Activated T-cell treated with anti-CD3 and anti-CD28 coated beads, Interleukin-2, amount 50 U/mL, for 4 hours (primary cell): ENCODE data around the gene PRDM7. TPM values are rescaled to one million over a fixed set of nuclear protein-coding genes. Genes with fewer than 3 reads are reported as not detected.
"Not testable (repeated sequence)": the region's sequence is repeated elsewhere in the genome, so short reads cannot be mapped to it uniquely, and the experiment has no call there.

Experiments
- ATAC-seq, 2 donors: fragments of 200-7000 bp; cut with Tn5 transposase; one replicate each; pipeline ENCODE4 v1.10.0; 2021
- DNase-seq: peaks from one replicate; pipeline ENCODE4 v3.0.0-alpha.2; 2020
- H3K27me3 Mint-ChIP-seq: one replicate; pipeline ENCODE4 v1.8.0; 2021; ENCODE audit warnings: low read depth, mixed read lengths
- H3K36me3 Mint-ChIP-seq: one replicate; pipeline ENCODE4 v1.8.0; 2022; ENCODE audit warnings: mixed read lengths; ENCODE audit not compliant: insufficient read depth
- H3K4me1 Mint-ChIP-seq: one replicate; pipeline ENCODE4 v1.8.0; 2021; ENCODE audit warnings: low read depth, mixed read lengths
- H3K4me3 Mint-ChIP-seq: one replicate; pipeline ENCODE4 v1.8.0; 2021; ENCODE audit warnings: mild to moderate bottlenecking, moderate library complexity, mixed read lengths
- H3K9me3 Mint-ChIP-seq: one replicate; pipeline ENCODE4 v1.8.0; 2021; ENCODE audit warnings: mixed read lengths
- total RNA-seq, 3 donors: library from RNA; stranded (reverse); gene quantifications; one replicate each; pipeline ENCODE4 v1.2.1, GENCODE V29; 2021

PRDM7 gene
- total RNA-seq, 3 donors from 2014 or later, result not detected

- H3K4me3 Mint-ChIP-seq, result peak within 1 kb of the TSS; percentile 76
- H3K27me3 Mint-ChIP-seq, result peaks cover 7% of the 10 kb centered on the region
- peak; percentile 18 to 31 for ATAC-seq
- H3K4me1 Mint-ChIP-seq, result peaks cover 14% of the 10 kb centered on the region
- peaks cover 2% of the 10 kb centered on the region for H3K9me3 Mint-ChIP-seq
- no peaks in the 10 kb centered on the region for H3K36me3 Mint-ChIP-seq
- DNase-seq, result no peak
Measured at GRCh38 chr16:90018652-90019542, 58.2 kb downstream of the PRDM7 start, which contains the start of gene DBNDD1. Gene DBNDD1 (minus strand): TSS chr16:90019456. CDS start chr16:90019341, 115 bp downstream.

GRCh38 chr16:90018297-90018651 is 58.9 kb downstream of the PRDM7 start:
- DNase-seq (no peak), ATAC-seq (no peak)
- peaks cover 14% of the 10 kb centered on the region for H3K4me1 Mint-ChIP-seq
- peaks cover 7% of the 10 kb centered on the region for H3K27me3 Mint-ChIP-seq
- peaks cover 2% of the 10 kb centered on the region for H3K9me3 Mint-ChIP-seq
- peak overlapping the region; percentile 76 for H3K4me3 Mint-ChIP-seq
- no peaks in the 10 kb centered on the region for H3K36me3 Mint-ChIP-seq

GRCh38 chr16:90016339-90016950 is 60.7 kb downstream of the PRDM7 start:
- Mint-ChIP-seq H3K36me3 (no peaks in the 10 kb centered on the region), H3K4me3 (no peak overlapping the region), H3K27me3 (peaks cover 7% of the 10 kb centered on the region), H3K9me3 (no peaks in the 10 kb centered on the region), H3K4me1 (peaks cover 7% of the 10 kb centered on the region)
- DNase-seq, result no peak
- ATAC-seq, result no peak

- no peak for ATAC-seq
- Mint-ChIP-seq H3K9me3 (no peaks in the 10 kb centered on the region), H3K27me3 (peaks cover 7% of the 10 kb centered on the region), H3K36me3 (no peaks in the 10 kb centered on the region), H3K4me1 (peaks cover 9% of the 10 kb centered on the region), H3K4me3 (no peak overlapping the region)
- no peak for DNase-seq
Measured at GRCh38 chr16:90015586-90016338, 61.4 kb downstream of the PRDM7 start.

GRCh38 chr16:90012991-90013745 is 64.0 kb downstream of the PRDM7 start:
- peaks cover 19% of the 10 kb centered on the region for H3K4me1 Mint-ChIP-seq
- no peak for ATAC-seq

GRCh38 chr16:90011908-90012501 is 65.1 kb downstream of the PRDM7 start:
- H3K36me3 Mint-ChIP-seq, result no peaks in the 10 kb centered on the region
- H3K4me1 Mint-ChIP-seq, result peaks cover 23% of the 10 kb centered on the region
- DNase-seq, result no peak
- no peaks in the 10 kb centered on the region for H3K9me3 Mint-ChIP-seq
- no peaks in the 10 kb centered on the region for H3K27me3 Mint-ChIP-seq
- no peak overlapping the region for H3K4me3 Mint-ChIP-seq
- no peak for ATAC-seq

More at GRCh38 chr16:90012991-90013745, 64.0 kb downstream of the PRDM7 start:
- no peaks in the 10 kb centered on the region for H3K36me3 Mint-ChIP-seq
- no peaks in the 10 kb centered on the region for H3K9me3 Mint-ChIP-seq
- no peaks in the 10 kb centered on the region for H3K27me3 Mint-ChIP-seq
- DNase-seq, result no peak
- H3K4me3 Mint-ChIP-seq, result no peak overlapping the region

- peaks cover 23% of the 10 kb centered on the region for H3K4me1 Mint-ChIP-seq
- no peaks in the 10 kb centered on the region for H3K9me3 Mint-ChIP-seq
- no peaks in the 10 kb centered on the region for H3K27me3 Mint-ChIP-seq
- no peak overlapping the region for H3K4me3 Mint-ChIP-seq
- ATAC-seq, result no peak
- DNase-seq, result no peak
- H3K36me3 Mint-ChIP-seq, result no peaks in the 10 kb centered on the region
Measured at GRCh38 chr16:90011508-90011819, 65.7 kb downstream of the PRDM7 start.

- ATAC-seq (no peak), DNase-seq (no peak)
- Mint-ChIP-seq H3K4me1 (peaks cover 23% of the 10 kb centered on the region), H3K4me3 (no peak overlapping the region), H3K36me3 (no peaks in the 10 kb centered on the region), H3K9me3 (no peaks in the 10 kb centered on the region), H3K27me3 (no peaks in the 10 kb centered on the region)
Measured at GRCh38 chr16:90010676-90011507, 66.2 kb downstream of the PRDM7 start.

GRCh38 chr16:90009172-90009899 is 67.8 kb downstream of the PRDM7 start:
- peak; percentile 19 to 39 for ATAC-seq
- DNase-seq, result no peak
- Mint-ChIP-seq H3K9me3 (no peaks in the 10 kb centered on the region), H3K27me3 (no peaks in the 10 kb centered on the region), H3K4me1 (peaks cover 23% of the 10 kb centered on the region), H3K36me3 (no peaks in the 10 kb centered on the region), H3K4me3 (peak overlapping the region; percentile 73)

GRCh38 chr16:90008708-90009145 is 68.4 kb downstream of the PRDM7 start:
- no peaks in the 10 kb centered on the region for H3K9me3 Mint-ChIP-seq
- no peaks in the 10 kb centered on the region for H3K36me3 Mint-ChIP-seq
- ATAC-seq (peak; percentile 98 to 100), DNase-seq (peak; percentile 68)
- H3K27me3 Mint-ChIP-seq, result no peaks in the 10 kb centered on the region
- H3K4me3 Mint-ChIP-seq, result peak overlapping the region; percentile 73
- H3K4me1 Mint-ChIP-seq, result peaks cover 23% of the 10 kb centered on the region

GRCh38 chr16:90007635-90008234 is 69.4 kb downstream of the PRDM7 start:
- H3K9me3 Mint-ChIP-seq, DNase-seq, ATAC-seq, H3K36me3 Mint-ChIP-seq, H3K27me3 Mint-ChIP-seq, H3K4me3 Mint-ChIP-seq: not testable (repeated sequence)
- H3K4me1 Mint-ChIP-seq, result peaks cover 23% of the 10 kb centered on the region

GRCh38 chr16:90007015-90007414 is 70.1 kb downstream of the PRDM7 start:
- DNase-seq, result no peak
- H3K4me3 Mint-ChIP-seq, result no peak overlapping the region
- no peak for ATAC-seq
- no peaks in the 10 kb centered on the region for H3K27me3 Mint-ChIP-seq
- H3K36me3 Mint-ChIP-seq, result no peaks in the 10 kb centered on the region
- peaks cover 23% of the 10 kb centered on the region for H3K4me1 Mint-ChIP-seq
- H3K9me3 Mint-ChIP-seq, result no peaks in the 10 kb centered on the region
